ENCODE data around the gene PEAK1. TPM values are rescaled to one million over a fixed set of nuclear protein-coding genes. Genes with fewer than 3 reads are reported as not detected.

PEAK1 gene
- total RNA-seq, 2 donors from 2014 or later: 33.5 to 54.4 TPM

- no peak overlapping the region for H3K27ac ChIP-seq
- no peak overlapping the region for H3K9ac ChIP-seq (ENCODE audit: low read depth in 2 of 2, low read length in 2 of 2)
- H3K4me3 ChIP-seq: no peak overlapping the region
- no peaks in the 10 kb centered on the region for H3K9me3 ChIP-seq
- no peak for DNase-seq
- H3K4me1 ChIP-seq: no peaks in the 10 kb centered on the region
- TF ChIP-seq, protein P1, sequence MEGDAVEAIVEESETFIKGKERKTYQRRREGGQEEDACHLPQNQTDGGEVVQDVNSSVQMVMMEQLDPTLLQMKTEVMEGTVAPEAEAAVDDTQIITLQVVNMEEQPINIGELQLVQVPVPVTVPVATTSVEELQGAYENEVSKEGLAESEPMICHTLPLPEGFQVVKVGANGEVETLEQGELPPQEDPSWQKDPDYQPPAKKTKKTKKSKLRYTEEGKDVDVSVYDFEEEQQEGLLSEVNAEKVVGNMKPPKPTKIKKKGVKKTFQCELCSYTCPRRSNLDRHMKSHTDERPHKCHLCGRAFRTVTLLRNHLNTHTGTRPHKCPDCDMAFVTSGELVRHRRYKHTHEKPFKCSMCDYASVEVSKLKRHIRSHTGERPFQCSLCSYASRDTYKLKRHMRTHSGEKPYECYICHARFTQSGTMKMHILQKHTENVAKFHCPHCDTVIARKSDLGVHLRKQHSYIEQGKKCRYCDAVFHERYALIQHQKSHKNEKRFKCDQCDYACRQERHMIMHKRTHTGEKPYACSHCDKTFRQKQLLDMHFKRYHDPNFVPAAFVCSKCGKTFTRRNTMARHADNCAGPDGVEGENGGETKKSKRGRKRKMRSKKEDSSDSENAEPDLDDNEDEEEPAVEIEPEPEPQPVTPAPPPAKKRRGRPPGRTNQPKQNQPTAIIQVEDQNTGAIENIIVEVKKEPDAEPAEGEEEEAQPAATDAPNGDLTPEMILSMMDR (IDR thresholded peaks at IDR 0.05): no peak
- no peaks in the 10 kb centered on the region for H3K36me3 ChIP-seq
- H3K27me3 ChIP-seq: no peaks in the 10 kb centered on the region
- intact Hi-C loops (cut with DNase I): no loop called here
Observed at GRCh38 chr15:77291107-77291506, 128.8 kb downstream of the PEAK1 start.

- no peak for DNase-seq
- Histone ChIP-seq H3K9ac (ENCODE audit: low read depth in 2 of 2, low read length in 2 of 2) (no peak overlapping the region), H3K9me3 (no peaks in the 10 kb centered on the region), H3K27ac (no peak overlapping the region), H3K4me3 (no peak overlapping the region), H3K4me1 (no peaks in the 10 kb centered on the region), H3K27me3 (no peaks in the 10 kb centered on the region), H3K36me3 (no peaks in the 10 kb centered on the region)
- intact Hi-C loops (cut with DNase I): no loop called here
- TF ChIP-seq, protein P1 (IDR thresholded peaks at IDR 0.05): no peak
Observed at GRCh38 chr15:77287385-77287784, 132.5 kb downstream of the PEAK1 start.

DNA sequence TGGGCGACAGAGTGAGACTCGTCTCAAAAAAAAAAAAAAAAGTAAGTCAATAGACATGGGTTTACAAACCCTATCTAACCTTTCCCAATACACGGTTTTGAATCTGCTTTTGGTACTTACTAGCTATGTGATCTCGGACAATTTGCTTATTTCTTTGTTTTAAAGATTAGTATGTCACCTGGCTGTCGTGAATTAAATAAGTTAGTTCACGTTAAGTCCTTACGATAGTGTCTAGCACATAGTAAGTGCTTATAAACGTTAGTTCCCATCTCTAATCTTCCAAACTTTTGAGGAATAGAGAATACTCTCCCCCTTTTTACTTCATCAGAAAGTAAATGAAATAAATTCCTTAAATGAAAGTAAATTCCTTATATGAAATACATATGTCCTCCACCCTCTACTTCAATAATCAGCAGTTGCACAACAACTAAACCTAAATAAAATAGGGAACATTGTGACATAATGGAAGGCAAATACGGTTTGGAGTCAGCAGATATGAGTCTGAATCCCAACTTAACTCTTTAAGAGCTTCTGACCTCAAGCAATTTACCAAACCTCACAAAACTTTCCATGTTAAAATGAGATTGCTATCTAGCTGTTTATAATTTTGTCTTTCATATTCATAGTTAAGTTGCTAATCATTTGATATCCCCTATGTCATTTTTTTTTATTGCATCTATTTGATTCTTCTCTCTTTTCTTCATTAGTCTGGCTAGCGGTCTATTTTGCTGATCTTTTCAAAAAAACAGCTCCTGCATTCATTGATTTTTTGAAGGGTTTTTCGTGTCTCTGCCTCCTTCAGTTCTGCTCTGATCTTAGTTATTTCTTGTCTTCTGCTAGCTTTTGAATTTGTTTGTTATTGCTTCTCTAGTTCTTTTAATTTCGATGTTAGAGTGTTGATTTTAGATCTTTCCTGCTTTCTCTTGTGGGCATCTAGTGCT is 134.6 kb downstream of the PEAK1 start:
- TF ChIP-seq, protein P1 (IDR thresholded peaks at IDR 0.05): no peak

GRCh38 chr15:77282333-77282732 is 137.6 kb downstream of the PEAK1 start:
- TF ChIP-seq, protein P1 (IDR thresholded peaks at IDR 0.05): no peak
- Histone ChIP-seq H3K9me3 (no peaks in the 10 kb centered on the region), H3K4me3 (no peak overlapping the region), H3K27me3 (no peaks in the 10 kb centered on the region), H3K27ac (no peak overlapping the region), H3K4me1 (no peaks in the 10 kb centered on the region), H3K36me3 (no peaks in the 10 kb centered on the region), H3K9ac (ENCODE audit: low read depth in 2 of 2, low read length in 2 of 2) (no peak overlapping the region)
- DNase-seq: no peak
- intact Hi-C loops (cut with DNase I): no loop called here

More for the DNA sequence above, 134.6 kb downstream of the PEAK1 start:
- Histone ChIP-seq H3K9me3 (no peaks in the 10 kb centered on the region), H3K27me3 (no peaks in the 10 kb centered on the region), H3K36me3 (no peaks in the 10 kb centered on the region), H3K9ac (ENCODE audit: low read depth in 2 of 2, low read length in 2 of 2) (no peak overlapping the region), H3K4me3 (no peak overlapping the region), H3K4me1 (no peaks in the 10 kb centered on the region), H3K27ac (no peak overlapping the region)
- intact Hi-C loops (cut with DNase I): no loop called here
- DNase-seq: no peak

DNA sequence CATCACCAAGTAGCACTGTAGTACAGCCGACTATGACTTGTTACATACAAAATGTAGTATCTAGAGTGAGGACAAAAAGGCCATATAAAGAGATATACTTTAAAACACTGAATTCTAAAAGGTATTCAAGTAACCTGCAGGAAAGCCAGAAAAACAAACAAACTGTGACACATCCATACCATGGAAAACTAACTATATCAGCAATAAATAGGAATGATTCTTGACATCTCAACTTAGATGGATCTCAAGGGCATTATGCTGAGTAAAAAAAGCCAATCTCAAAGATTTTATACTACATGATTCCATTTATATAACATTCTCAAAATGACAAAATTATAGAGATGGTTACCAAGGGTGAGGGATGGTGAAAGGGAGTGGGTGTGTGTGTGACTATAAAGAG is 143.0 kb downstream of the PEAK1 start:
- no peak for DNase-seq
- Histone ChIP-seq H3K36me3 (no peaks in the 10 kb centered on the region), H3K27me3 (no peaks in the 10 kb centered on the region), H3K4me3 (no peak overlapping the region), H3K27ac (no peak overlapping the region), H3K9me3 (no peaks in the 10 kb centered on the region), H3K4me1 (no peaks in the 10 kb centered on the region), H3K9ac (ENCODE audit: low read depth in 2 of 2, low read length in 2 of 2) (no peak overlapping the region)
- TF ChIP-seq, protein P1 (IDR thresholded peaks at IDR 0.05): no peak
- intact Hi-C loops (cut with DNase I): no loop called here

All from colonic mucosa (tissue), 4 donors.